Limb (tissue), 2 donors: ENCODE results near the gene USP40.

ENCODE experiments used
- DNase-seq, 2 donors: peaks; one replicate each; pipeline ENCODE4 v3.0.0-alpha.2; 2016; ENCODE audit errors: extremely low spot score in 2 of 2

Gene USP40

DNA sequence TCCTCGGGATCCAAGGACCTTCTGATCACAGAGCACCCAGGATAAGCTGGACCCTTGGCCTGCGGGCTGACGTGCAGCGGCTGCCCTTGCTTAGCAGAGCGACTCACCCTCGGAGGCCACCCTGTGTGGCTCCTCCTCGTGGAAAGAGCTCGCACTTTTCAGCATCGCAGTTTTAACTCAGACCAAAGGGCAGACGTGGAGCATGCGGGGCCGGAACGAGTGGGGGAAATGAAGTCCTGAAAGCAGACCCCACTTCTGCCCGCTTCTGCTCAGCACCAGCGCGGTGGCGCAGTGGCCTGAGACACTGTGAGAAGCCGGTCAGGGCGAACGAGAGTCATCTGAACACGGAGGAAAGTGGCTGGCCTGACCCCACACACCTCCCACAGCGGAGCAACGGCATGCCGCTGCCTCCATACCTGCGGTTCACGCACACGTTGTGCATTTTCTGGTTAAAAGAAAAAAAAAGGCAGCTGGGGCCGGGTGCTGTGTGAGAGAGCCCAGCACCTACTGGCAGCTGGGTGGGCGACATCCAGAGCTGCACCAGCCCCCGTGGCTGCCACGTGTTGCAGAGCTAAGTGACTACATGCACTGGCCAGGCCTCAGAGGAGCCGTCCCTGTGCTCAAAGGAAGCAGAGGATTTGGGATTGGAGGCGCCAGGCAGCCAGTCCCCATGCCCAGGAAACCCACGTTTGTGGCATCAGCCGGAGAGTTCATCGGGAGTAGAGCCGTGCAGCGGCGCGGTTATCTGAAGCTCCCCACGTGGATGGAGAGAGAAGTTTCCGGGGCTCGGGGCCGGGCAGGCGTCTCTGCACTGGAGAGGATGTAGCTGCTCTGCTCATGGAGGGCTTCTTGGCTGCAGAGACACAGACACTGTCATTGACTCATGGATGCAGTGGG, 89.7 kb downstream of the USP40 start:
- DNase-seq: peak in 1 of 2 donors; percentile 13

DNA sequence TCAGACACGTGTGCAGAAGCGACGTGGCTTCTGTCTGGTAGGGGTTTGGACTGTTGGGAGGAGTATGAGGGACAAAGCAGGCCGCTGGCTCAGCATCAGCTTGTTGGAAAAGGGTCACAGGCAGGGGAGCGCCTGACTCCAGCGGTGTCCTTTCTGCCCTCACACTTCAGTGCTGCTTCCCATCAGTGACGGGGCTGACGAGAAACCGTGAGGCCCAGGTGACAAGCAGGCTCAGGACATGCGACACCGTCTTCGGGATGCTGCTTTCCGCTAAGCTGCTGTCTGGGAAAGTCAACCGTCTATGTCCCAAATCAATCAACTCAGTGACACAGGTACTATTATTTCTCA, 90.5 kb downstream of the USP40 start:
- DNase-seq: peak in 1 of 2 donors; percentile 18

DNA sequence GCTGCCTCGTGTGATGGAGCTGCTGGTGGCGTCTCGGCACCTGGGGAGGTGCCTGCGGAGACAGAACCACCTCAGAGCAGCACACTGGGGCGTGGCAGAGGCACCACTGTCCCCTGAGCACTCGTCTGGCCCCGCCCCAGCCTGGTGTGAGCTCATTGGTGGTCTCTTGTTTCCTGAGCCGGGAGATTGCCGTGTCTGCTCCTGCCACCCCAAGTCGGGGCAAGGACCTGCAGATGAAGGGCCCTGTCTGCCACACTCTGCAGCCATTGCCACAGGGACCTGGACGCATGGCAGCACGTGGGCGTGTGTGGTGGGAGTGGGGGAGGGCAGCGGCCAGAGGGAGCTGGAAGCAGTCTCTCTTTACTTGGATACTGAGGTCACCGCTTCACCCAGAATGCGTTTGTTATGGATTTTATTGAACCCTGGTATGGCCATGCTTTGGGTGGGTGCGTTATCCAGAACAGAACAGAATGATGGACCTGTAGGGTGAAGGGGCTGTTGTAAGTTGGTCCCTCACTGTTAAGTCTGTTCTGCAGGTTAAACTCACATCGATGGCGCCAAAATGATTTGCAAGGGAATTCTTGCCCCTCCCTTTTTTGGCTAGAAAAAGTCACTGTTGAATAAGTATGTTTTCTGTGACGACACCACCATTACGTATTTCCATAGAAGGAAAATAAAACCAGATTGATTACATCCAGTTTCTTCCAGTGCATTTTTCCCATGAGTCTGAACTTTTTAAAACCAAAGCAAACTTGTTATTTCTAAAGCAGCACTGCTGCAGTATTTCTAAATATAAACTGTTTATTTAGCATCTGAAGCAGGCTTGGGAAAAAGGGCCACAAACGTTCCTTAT, 92.0 kb downstream of the USP40 start:
- peak; percentile 26 to 42 for DNase-seq

DNA sequence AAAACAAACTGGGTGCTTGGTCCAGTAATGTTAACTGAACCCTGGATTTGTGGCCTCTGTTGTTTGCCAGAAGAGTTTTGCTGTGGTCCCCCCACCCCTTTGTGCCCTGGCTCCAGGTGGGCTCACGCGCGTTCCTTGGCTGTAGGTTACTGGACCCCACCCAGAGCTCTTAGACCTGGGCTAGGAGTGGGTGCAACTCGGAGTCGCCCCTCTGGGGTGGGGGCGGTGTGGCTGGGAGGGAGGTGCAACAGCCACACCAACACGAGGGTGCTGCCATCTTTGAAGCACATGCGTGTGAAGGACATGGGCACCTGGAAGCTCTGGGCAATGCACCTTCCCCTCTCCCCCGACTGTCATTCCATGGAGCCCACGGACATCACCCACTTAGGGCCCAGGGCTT, 92.7 kb downstream of the USP40 start:
- DNase-seq: peak in 1 of 2 donors; percentile 18

DNA sequence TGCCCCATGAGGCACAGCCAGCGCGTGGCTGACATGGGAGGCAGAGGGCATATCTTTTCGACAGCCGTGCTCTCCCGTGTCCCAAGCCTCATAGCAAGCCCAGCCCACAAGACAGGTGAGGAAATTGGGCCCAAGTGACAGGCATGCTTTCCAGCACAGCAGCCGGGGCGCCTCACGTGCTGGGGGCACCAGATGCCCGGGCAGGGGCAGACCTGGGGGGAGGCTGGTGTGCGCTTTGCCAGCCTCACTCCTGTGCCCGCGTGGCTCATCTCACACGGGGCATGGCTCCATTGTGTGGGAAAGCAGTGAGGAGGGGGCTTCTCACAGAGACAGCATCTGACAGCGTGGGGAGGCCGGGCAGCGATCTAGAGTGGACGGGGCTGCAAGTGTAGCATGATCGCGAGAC, 93.2 kb downstream of the USP40 start:
- peak in 1 of 2 donors; percentile 22 for DNase-seq

DNA sequence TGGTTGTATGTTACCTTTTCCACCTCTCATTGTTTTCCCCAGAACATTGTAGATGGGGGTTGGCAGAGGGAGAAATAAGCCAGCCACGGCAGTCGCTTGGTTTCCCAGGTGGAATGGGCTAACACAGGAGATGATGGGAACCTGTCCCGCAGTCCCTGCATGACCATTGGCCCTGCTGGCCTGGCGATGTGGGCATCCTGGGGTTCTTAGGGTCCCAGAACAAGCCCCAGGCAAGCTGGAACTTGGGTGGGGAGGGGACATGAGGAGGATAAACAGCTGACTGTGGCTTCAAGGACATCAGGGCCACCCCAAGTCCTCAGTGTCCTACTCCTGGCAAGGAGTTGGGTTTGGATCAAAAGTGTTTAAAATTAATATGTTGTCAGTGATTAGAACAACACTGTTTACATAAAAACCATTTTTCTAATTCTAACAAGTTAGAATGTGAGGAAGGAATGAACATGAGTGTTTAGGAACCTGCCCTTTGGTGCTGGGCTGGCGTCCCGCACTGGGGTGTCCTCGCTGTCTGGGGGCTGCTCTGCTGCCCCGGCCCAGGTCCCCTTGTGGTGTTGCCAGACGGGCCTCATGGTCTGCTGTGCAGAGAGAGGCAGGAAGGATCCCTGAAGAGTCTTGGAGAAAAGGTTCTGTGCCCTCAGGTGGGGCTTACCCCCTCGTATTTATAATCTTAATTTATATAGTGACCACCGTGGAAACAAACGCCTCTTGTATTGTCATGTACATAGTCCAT, 95.1 kb downstream of the USP40 start:
- peak in 1 of 2 donors; percentile 13 for DNase-seq

DNA sequence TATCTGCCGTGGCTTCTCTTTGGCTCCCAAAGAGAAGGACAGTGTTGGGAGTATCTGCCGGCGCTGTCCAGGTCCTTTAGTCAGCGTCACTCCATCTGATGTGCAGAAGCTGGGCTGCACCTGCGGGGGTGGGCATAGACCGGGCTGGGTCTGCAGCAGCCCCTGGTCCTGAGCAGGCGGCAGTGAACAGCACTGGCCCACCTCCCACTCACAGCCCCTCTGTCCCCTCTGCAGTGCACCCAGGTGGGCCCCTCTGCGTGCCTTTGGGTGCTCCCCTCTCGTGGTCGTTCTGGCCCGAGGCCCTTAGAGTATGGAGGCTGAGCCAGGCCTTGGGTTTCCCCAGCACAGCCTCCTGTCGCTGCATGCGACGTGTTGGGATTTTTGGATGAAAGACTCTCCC, 95.7 kb downstream of the USP40 start:
- DNase-seq: peak in 1 of 2 donors; percentile 16

DNA sequence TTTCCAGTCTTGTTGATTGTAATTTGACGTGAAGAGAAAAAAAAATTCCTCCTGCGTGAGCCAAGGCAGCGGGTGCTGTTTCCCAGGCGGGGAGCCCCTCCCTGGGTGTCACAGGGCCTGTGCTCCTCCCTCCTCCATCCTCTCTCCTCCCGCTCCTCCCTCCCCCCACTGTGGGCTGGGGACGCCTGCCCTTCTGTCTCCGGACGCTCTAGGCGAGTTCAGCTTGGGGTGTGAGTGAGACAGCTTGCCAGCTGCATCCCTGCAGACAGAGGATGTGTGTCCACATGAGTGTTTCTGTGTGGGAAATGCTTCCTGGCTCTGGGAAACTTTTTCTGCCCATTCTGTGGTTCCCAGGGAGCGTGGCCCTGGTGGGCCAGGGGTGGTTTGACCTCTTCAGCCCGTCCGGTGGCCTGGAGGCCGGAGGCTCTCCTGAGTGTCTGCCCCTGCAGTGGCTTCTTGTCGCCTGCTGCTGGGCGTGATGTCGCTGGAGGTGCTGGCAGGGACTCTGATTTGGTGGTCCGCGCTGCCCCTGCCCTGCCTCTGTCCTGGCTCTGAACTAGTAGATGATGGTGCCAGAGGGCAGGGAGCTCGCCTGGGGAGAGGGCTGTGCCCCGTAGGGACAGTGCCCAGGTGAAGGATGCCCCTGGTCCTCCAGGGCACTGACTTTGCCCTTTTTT, 96.4 kb downstream of the USP40 start:
- peak; percentile 27 to 51 for DNase-seq

DNA sequence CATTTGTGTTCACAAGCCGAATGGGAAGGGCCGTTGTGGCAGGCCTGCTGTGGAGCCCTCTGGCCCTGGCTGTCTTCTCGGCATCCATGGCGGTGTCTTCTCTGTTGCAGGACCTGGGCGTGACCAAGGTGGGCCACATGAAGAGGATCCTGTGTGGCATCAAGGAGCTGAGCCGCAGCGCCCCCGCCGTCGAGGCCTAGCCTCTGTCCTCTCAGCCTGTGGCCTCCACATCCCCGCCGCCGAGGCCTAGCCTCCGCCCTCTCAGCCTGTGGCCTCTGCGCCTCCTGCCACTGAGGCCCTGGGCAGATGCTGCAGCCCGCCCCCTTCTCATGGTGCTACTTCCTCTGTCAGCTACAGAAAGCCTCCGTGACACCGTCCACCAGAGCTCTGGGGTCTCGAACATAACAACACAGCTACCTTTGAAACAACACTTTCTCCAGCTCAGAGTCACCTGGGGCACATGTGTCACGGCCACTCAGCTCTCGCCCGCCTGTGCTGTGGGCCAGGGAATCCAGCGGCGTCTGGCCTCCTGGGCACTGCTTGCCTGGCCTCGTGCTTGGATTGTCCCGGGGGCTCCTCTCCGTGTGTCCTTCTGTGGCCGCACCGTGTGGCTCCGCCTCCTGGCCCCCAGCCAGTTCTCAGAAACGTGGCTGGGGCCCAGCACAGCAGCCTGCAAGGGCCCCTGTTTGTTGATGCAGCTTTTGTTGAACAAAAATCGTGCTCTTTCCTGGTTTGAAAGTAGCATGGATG, 97.1 kb downstream of the USP40 start:
- DNase-seq: peak in 1 of 2 donors; percentile 45

DNA sequence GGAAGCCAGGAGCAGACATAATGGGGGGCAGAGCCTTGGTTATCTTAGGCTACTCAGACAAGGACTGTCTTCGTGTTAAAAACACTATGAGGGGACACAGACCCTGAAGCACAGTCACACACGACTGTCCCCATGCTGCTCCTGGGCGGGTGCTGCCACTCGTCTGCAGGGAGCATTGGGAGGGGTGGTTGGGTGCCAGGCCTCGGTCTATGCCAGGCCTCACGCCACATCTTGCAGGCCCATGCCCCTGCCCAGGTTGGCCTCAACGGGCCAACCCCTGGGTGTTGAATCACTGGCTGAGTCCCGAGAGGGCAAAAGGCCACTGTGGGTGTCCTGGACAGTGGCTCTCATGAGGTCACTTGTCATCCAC, 97.9 kb downstream of the USP40 start:
- peak in 1 of 2 donors; percentile 24 for DNase-seq

DNA sequence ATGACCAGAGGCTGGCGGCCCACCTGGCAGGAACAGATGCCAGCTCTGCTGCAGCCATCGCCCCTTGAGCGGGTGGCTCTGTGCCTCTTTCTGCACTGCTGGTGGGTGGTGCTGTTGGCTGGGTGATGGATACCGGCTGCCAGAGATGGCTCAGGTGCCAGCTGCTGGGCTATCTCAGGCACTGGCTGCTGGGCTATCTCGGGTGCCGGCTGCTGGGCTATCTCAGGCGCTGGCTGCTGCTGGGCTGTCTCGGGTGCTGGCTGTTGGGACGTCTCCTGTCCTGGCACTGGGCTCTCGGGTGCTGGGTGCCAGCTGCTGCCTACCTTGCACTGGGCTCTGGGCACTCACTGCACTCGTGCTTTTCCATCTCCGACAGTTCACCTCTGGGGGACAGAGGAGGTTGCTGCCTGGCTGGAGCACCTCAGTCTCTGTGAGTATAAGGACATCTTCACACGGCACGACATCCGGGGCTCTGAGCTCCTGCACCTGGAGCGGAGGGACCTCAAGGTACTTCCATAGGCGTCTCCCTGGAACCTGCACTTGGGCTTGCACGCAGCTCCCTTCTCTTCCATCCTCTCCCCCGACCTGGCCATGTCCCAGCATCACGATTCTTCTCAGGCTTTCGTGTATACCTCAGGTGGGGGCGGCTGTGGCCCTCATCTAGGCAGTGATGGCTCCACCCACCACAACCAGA, 98.4 kb downstream of the USP40 start:
- DNase-seq: peak in 1 of 2 donors; percentile 21

DNA sequence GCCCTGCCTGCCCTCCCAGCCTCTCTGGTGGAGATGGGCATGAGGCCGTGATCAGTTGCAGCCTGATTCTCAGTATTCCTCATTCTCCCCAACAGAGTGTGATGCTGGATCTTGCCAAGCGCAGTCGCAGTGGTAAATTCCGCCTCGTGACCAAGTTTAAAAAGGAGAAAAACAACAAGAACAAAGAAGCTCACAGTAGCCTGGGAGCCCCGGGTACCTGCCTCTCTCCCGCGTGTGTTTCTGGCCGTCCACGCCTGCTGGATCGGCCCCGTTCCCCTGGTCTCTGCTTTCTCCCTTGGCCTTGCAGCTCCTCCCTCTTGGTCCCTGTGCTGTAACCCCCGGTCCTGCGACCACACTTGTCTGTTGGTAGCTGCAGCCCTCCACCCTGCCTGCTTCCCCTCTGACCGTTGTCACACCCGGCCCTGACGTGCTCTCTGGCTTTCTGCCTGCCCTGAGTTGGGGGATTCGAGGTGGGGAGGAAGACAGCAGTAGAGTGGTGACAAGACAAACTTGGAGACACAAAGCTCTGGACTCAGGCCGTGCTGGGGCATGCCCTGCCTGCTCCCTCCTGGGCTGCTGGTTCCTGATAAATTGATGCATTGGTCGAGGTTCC, 99.5 kb downstream of the USP40 start:
- DNase-seq: no peak

DNA sequence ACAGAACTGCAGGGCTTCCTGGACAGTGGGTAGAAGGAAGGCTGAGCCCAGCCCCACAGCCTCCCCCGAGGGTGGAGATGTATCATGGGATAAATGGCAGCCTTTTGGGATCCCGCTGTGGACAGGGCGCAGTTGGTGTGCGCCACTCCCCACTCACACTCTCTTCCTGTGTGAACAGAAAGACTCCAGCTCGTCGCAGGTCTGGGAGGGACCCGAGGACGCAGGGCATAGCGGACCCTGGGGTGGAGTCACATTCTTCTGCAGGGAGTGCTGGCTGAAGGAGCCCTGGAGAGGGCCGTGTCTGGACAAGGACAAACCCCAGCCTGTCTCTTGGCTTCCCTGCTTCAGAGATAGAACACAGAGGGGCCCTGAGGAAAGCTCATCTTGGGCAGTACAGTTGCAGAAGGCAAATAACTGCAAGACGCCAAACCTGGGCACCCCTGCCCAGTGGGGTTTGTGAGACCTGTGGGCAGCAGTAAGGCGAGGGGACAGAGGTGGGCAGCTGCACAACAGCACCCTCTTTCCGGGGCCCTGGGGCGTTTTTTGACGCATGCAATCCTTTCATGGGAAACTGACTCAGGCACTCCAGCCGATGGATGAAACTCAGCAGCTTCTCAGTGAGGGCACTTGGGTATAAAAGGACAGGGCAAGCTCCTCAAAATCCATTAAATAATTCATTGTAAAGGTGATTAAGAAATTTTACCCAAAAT, 101.9 kb downstream of the USP40 start:
- no peak for DNase-seq

DNA sequence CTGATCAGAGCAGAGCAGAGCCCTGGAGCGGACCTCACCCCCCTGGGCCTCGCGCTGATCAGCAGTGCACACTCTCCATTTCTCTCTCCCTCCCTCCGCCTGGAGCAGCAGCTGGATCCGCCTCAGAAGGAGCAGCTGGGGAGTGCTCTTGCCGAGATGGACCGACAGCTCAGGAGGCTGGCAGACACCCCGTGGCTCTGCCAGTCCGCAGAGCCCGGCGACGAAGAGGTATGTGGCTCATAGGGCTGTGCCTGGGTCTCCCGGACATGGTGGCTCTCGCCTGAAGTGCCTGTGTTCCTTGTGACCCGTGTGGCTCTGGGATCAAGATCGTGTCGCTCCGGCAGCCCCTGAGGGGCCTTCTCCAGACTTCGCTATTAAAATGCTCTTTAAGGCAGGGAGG, 102.5 kb downstream of the USP40 start:
- DNase-seq: no peak

DNA sequence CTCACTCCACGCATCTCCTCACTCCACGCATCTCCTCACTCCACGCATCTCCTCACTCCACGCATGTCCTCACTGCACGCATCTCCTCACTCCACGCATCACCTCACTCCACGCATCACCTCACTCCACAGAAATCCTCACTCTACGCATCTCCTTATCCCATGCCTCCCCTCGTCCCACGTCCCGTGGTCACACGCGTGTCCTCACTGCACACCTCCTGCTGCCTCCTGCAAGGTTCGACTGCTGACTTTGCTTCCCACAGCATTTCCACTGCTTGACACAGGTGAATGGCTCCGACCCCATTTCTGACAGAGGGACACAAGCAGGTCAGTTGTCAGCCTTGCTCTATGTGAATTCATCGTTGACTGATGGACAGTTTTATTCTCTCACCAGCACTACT, 103.0 kb downstream of the USP40 start:
- DNase-seq: no peak

DNA sequence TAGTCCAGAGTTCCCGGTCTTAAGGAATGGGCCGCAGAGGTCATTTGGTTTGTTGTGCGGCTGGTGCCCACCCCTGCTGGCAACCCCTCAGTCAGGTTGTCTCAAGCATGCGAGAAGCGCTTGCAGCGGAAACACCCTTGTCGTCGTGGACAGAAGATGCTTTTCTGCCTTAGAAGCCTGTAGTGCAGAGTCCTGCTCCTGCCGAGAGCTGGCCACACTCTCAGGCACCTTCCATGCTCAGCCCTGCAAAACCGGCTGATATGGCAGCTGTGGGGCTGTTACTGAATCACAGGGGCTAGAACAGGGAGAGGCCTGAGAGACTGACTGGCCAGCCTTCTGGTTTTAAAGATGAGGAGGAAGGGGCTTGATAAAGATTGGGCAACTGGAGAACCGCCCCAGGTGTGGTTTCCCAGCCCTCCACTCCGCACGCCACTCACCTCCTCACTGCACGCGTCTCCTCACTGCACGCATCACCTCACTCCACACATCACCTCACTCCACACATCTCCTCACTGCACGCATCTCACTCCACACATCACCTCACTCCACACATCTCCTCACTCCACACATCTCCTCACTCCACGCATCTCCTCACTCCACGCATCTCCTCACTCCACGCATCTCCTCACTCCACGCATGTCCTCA, 103.6 kb downstream of the USP40 start:
- no peak for DNase-seq

DNA sequence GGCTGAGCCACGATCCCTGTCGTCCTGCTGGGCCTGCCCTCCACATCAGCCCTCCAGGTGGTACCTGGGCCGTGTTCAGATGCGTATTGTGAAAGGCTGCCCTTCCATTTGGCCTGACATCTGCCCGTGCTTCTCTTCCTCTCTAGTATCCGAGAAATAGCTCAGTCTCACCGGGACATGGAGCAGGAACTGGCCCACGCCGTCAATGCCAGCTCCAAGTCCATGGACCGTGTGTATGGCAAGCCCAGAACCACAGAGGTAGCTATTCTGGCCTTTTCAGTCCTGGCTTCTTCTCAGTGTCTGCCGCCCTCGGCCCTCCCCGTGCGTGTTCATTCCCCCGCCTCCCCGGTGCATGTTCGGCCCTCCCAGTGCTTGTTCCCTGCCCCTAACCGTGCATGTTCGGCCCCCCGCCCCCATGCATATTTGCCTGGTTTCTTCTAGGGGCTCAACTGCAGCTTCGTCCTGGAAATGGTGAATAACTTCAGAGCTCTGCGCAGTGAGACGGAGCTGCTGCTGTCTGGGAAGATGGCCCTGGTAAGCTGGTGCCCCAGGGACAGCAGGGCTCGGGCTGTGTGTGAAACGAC, 104.3 kb downstream of the USP40 start:
- DNase-seq: no peak

DNA sequence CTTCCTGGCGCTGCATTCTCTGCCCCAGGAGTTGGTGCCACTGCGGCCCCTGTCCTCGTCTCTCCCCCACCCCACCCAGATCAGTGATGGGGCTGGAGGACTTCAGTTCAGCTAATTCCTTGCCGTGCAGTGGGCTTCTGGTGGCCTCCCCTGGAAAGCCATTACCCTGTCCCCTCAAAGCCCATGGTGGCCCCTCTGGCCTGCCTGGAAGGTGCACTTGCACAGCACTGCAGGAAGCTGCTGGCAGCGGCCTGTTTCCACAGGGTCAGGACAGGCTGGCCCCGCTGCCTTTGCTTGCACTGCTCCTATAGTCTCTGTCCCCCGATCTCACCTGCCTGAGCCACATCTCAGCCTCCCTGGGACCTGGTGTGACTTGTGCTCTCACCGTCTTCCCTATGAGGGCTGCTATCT, 105.1 kb downstream of the USP40 start:
- no peak for DNase-seq
